ENCODE data around the gene CIITA. TPM values are rescaled to one million over a fixed set of nuclear protein-coding genes. Genes with fewer than 3 reads are reported as not detected.
A peak's percentile ranks its signal among the peaks of the same experiment; 100 is the strongest.

CIITA gene
- total and polyA plus RNA-seq, 2 experiments from 2014 or later = 0.09 TPM; not detected in 1

GRCh38 chr16:10877472-10877946 is 507 bp downstream of the CIITA start:
- Histone ChIP-seq H3K27ac (no peak overlapping the region), H3K9me3 (ENCODE audit: low read depth) (no peaks in the 10 kb centered on the region), H3K4me3 (no peak overlapping the region), H3K36me3 (ENCODE audit: low read depth) (no peaks in the 10 kb centered on the region), H3F3A (ENCODE audit: insufficient read depth) (no peaks in the 10 kb centered on the region), H3K27me3 (replicated peaks; ENCODE audit: insufficient read depth) (peaks cover 11% of the 10 kb centered on the region; the same call in 1 of the 2 replicates), H3K9me2 (ENCODE audit: insufficient read depth) (no peaks in the 10 kb centered on the region), H3K4me1 (ENCODE audit: insufficient read depth) (peaks cover 9% of the 10 kb centered on the region; the same call in 1 of the 2 replicates), H4K20me1 (ENCODE audit: insufficient read depth) (no peaks in the 10 kb centered on the region), H2AFZ (no peak overlapping the region), H3K79me2 (ENCODE audit: insufficient read depth) (no peaks in the 10 kb centered on the region), H3K9ac (no peak overlapping the region), H3K4me2 (ENCODE audit: unreplicated experiment) (no peak overlapping the region)
- no peak for DNase-seq
- no peak for TF ChIP-seq EZH2phosphoT487 (IDR thresholded peaks at IDR 0.05; ENCODE audit: insufficient read depth, low read depth)
- no peak for TF ChIP-seq EZH2 (IDR thresholded peaks at IDR 0.05; ENCODE audit: insufficient read depth, poor library complexity, severe bottlenecking)
- WGBS, 2 experiments (ENCODE audit: low coverage in 1 of 2, low lambda C conversion rate in 2 of 2, missing lambda C conversion rate in 2 of 2) = 66 to 68% methylated on average over 7 to 8 of the region's 8 CpGs
- in situ Hi-C loops (cut with MboI) = no loop called here

GRCh38 chr16:10878328-10878643 is 1.3 kb downstream of the CIITA start:
- Histone ChIP-seq H3K27me3 (replicated peaks; ENCODE audit: insufficient read depth) (peaks cover 11% of the 10 kb centered on the region; the same call in 1 of the 2 replicates), H2AFZ (peak overlapping the region; percentile 73), H3K4me3 (peak overlapping the region; percentile 73), H3K4me2 (ENCODE audit: unreplicated experiment) (peak overlapping the region; percentile 84), H3K79me2 (ENCODE audit: insufficient read depth) (no peaks in the 10 kb centered on the region), H3K9me2 (ENCODE audit: insufficient read depth) (no peaks in the 10 kb centered on the region), H3K9ac (peak overlapping the region; percentile 39), H3K4me1 (ENCODE audit: insufficient read depth) (peaks cover 9% of the 10 kb centered on the region; the same call in 1 of the 2 replicates), H4K20me1 (ENCODE audit: insufficient read depth) (no peaks in the 10 kb centered on the region), H3K36me3 (ENCODE audit: low read depth) (no peaks in the 10 kb centered on the region), H3F3A (ENCODE audit: insufficient read depth) (no peaks in the 10 kb centered on the region), H3K27ac (no peak overlapping the region), H3K9me3 (ENCODE audit: low read depth) (no peaks in the 10 kb centered on the region)
- DNase-seq = no peak
- TF ChIP-seq EZH2 (IDR thresholded peaks at IDR 0.05; ENCODE audit: insufficient read depth, poor library complexity, severe bottlenecking) (no peak), EZH2phosphoT487 (IDR thresholded peaks at IDR 0.05; ENCODE audit: insufficient read depth, low read depth) (no peak)
- in situ Hi-C loops (cut with MboI) = no loop called here
- 27 to 31% methylated on average over 4 of the region's 4 CpGs for WGBS, 2 experiments (ENCODE audit: low coverage in 1 of 2, low lambda C conversion rate in 2 of 2, missing lambda C conversion rate in 2 of 2)

DNA sequence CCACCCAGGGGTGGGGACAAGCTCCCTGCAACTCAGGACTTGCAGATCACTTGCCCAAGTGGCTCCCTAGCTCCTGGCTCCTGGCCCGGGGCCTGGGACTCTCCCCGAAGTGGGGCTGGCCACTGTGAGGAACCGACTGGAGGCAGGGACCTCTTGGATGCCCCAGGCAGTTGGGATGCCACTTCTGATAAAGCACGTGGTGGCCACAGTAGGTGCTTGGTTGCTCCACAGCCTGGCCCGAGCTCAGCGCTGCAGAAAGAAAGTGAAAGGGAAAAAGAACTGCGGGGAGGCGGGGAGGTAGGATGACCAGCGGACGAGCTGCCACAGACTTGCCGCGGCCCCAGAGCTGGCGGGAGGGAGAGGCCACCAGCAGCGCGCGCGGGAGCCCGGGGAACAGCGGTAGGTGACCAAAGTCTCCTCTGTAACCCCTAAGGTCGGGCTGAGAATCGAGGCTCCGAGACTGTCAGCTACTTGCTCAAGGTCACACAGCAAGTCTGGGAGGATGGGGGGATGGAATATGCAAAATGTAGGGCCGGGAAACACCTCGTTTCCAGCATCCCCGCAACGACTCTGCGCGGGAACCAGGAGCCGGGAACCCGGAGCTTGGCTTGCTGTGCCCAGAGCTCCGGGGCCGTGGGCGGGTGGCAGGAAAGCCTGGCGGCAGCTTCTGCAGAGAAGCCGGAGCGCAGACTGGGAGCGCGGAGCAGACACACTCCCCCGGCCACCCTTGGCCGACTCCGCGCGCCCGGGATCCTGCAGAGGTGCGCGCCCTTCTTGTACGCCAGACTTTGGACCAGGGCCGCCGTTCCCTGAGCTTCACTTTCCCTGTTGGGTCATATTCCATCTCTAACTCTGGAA is 1.9 kb downstream of the CIITA start:
- Histone ChIP-seq H3K27me3 (replicated peaks; ENCODE audit: insufficient read depth) (peaks cover 12% of the 10 kb centered on the region; the same call in 1 of the 2 replicates), H3F3A (ENCODE audit: insufficient read depth) (no peaks in the 10 kb centered on the region), H3K4me3 (peak overlapping the region; percentile 73), H2AFZ (peak overlapping the region; percentile 73), H3K36me3 (ENCODE audit: low read depth) (no peaks in the 10 kb centered on the region), H3K79me2 (ENCODE audit: insufficient read depth) (no peaks in the 10 kb centered on the region), H3K9me3 (ENCODE audit: low read depth) (no peaks in the 10 kb centered on the region), H4K20me1 (ENCODE audit: insufficient read depth) (no peaks in the 10 kb centered on the region), H3K9me2 (ENCODE audit: insufficient read depth) (no peaks in the 10 kb centered on the region), H3K4me2 (ENCODE audit: unreplicated experiment) (peak overlapping the region; percentile 84), H3K9ac (peak overlapping the region; percentile 39), H3K27ac (no peak overlapping the region), H3K4me1 (ENCODE audit: insufficient read depth) (peaks cover 9% of the 10 kb centered on the region; the same call in 1 of the 2 replicates)
- TF ChIP-seq EZH2 (IDR thresholded peaks at IDR 0.05; ENCODE audit: insufficient read depth, poor library complexity, severe bottlenecking) (no peak), EZH2phosphoT487 (IDR thresholded peaks at IDR 0.05; ENCODE audit: insufficient read depth, low read depth) (no peak)
- 1 to 2% methylated on average over 44 to 49 of the region's 49 CpGs for WGBS, 2 experiments (ENCODE audit: low coverage in 1 of 2, low lambda C conversion rate in 2 of 2, missing lambda C conversion rate in 2 of 2)
- in situ Hi-C loops (cut with MboI) = no loop called here
- peak; percentile 69 for DNase-seq

DNA sequence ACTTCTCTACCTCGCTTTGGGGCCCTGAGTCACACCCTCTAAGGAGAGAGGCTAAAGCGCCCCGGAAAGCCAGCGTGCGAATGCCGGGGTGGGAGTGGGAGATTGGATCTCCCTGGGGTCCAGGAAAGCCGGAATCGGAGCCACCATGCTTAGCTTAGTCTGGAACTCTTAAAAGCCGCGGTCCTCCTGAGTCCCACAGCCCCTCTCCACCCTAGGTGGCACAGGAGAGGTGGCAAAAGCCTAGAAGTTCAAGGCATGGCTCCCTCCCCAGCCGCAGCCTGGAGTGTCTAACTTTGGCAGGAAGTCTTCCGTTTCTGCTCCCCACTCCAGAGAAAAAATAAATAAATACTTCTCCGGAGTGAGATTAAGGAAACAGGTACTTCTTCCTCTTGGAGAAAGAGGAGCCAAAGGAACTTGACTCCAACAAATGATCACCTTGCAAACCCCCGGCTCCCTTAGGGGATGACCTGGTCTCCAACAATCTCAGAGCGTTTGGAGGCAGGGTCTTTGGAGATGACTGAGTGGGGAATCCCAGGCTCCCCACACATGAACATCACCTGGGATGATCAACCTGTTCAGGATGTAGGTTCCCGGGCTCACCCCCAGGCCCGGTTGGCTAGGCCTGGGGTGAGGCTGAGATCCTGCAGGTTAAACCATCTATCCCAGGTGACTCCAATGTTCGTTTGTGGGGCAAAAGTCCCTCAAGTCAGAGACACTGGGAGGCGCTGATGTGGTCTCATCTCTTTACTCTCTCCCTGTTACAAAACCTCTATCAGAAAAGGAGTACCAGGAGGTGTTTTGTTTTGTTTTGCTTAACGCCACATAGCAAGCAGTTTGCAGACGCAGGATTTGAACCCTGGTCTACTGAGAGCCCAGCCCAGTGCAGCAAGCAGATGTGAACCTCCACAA is 2.9 kb downstream of the CIITA start:
- 0 out of 2 replicates have a peak overlapping the region, but pooled peaks have one; percentile 73 for H3K4me3 ChIP-seq
- no peaks in the 10 kb centered on the region for H3K79me2 ChIP-seq (ENCODE audit: insufficient read depth)
- H3K4me1 ChIP-seq (ENCODE audit: insufficient read depth) = peaks cover 9% of the 10 kb centered on the region; the same call in 1 of the 2 replicates
- peaks cover 18% of the 10 kb centered on the region for H3K27me3 ChIP-seq (replicated peaks; ENCODE audit: insufficient read depth)
- H3K9ac ChIP-seq = no peak overlapping the region
- H3K27ac ChIP-seq = no peak overlapping the region
- in situ Hi-C loops (cut with MboI) = no loop called here
- no peaks in the 10 kb centered on the region for H3K9me3 ChIP-seq (ENCODE audit: low read depth)
- H4K20me1 ChIP-seq (ENCODE audit: insufficient read depth) = no peaks in the 10 kb centered on the region
- H2AFZ ChIP-seq = no peak overlapping the region
- no peaks in the 10 kb centered on the region for H3F3A ChIP-seq (ENCODE audit: insufficient read depth)
- H3K9me2 ChIP-seq (ENCODE audit: insufficient read depth) = no peaks in the 10 kb centered on the region
- no peak for TF ChIP-seq EZH2 (IDR thresholded peaks at IDR 0.05; ENCODE audit: insufficient read depth, poor library complexity, severe bottlenecking)
- no peak for TF ChIP-seq EZH2phosphoT487 (IDR thresholded peaks at IDR 0.05; ENCODE audit: insufficient read depth, low read depth)
- no peak for DNase-seq
- no peaks in the 10 kb centered on the region for H3K36me3 ChIP-seq (ENCODE audit: low read depth)
- WGBS, 2 experiments (ENCODE audit: low coverage in 1 of 2, low lambda C conversion rate in 2 of 2, missing lambda C conversion rate in 2 of 2) = 66 to 72% methylated on average over 21 of the region's 21 CpGs
- no peak overlapping the region for H3K4me2 ChIP-seq (ENCODE audit: unreplicated experiment)

Data from GM23248 (cell line).